K562 treated with DMSO at 1 percent for 12 hours (cell line): ENCODE measurements around the gene GRAMD1A. TPM values are rescaled to one million over a fixed set of nuclear protein-coding genes. Genes with fewer than 3 reads are reported as not detected.

Experiments used
- total RNA-seq: library from RNA; unstranded; fragments of 300-600 nt; gene quantifications from 2 replicates; pipeline ENCODE4 v1.2.3, GENCODE V29; 2022; ENCODE audit not compliant: insufficient read depth

Gene GRAMD1A
- total RNA-seq = 69.5 and 86.1 TPM in 2 replicates

GRCh38 chr19:34999498-35000337 lies at the start of gene GRAMD1A:
Gene GRAMD1A (plus strand): TSS chr19:35000323. CDS start chr19:35000479, 156 bp downstream.

GRCh38 chr19:34963573-34964406 lies 36.3 kb upstream of the GRAMD1A start, which contains the start of gene ZNF792:
Gene ZNF792 (minus strand): TSS chr19:34964229. CDS start chr19:34963662, 567 bp downstream.

GRCh38 chr19:35030257-35031071 lies 30.3 kb downstream of the GRAMD1A start, which contains the start of gene SCN1B:
Gene SCN1B (plus strand): TSS chr19:35030470. CDS start chr19:35030821, 351 bp downstream.

GRCh38 chr19:35041548-35042055 lies 41.5 kb downstream of the GRAMD1A start, which contains the start of gene HPN:
Gene HPN (plus strand): TSS chr19:35041721. CDS start chr19:35042507, 786 bp downstream.

Other genes with a start within 250 kb of the GRAMD1A start
- gene ZNF599, start 227.1 kb upstream of the GRAMD1A start, total RNA-seq = 5.3 and 7.2 TPM in 2 replicates
- gene ZNF30, start 73.4 kb upstream of the GRAMD1A start, total RNA-seq = 6.7 and 8.4 TPM in 2 replicates
- gene ZNF792, start 36.1 kb upstream of the GRAMD1A start, total RNA-seq = 2.6 and 8.0 TPM in 2 replicates
- 6.2 and 9.0 TPM in 2 replicates for gene SCN1B, start 30.1 kb downstream of the GRAMD1A start, total RNA-seq
- 2.6 and 2.8 TPM in 2 replicates for gene HPN, start 41.4 kb downstream of the GRAMD1A start, total RNA-seq
- not detected in 2 replicates for gene FXYD3, start 115.5 kb downstream of the GRAMD1A start, total RNA-seq
- gene LGI4, start 134.7 kb downstream of the GRAMD1A start, total RNA-seq = 0.93 and 1.5 TPM in 2 replicates
- gene FXYD1, start 138.5 kb downstream of the GRAMD1A start, total RNA-seq = not detected in 2 replicates
- gene FXYD7, start 142.9 kb downstream of the GRAMD1A start, total RNA-seq = not detected in 2 replicates
- gene FXYD5, start 154.4 kb downstream of the GRAMD1A start, total RNA-seq = 254 and 288 TPM in 2 replicates
- not detected in 2 replicates for gene FAM187B, start 228.4 kb downstream of the GRAMD1A start, total RNA-seq
- gene LSR, start 248.7 kb downstream of the GRAMD1A start, total RNA-seq = 59.8 and 61.1 TPM in 2 replicates